H9 (cell line): ENCODE measurements around the gene ZNF687. TPM values are rescaled to one million over a fixed set of nuclear protein-coding genes. Genes with fewer than 3 reads are reported as not detected.

ENCODE experiments used
- DNase-seq: peaks from one replicate; pipeline ENCODE4 v3.0.0-alpha.2; 2017
- H2AFZ ChIP-seq: one replicate; pipeline ENCODE4 v1.6.1; 2013; ENCODE audit warnings: mild to moderate bottlenecking, low read length, control low read depth, moderate library complexity
- H2AK5ac ChIP-seq: 2 replicates; pipeline ENCODE4 v1.6.1; 2013; ENCODE audit warnings: low read length, control low read depth, mixed read lengths; ENCODE audit not compliant: insufficient read length
- H2BK120ac ChIP-seq: one replicate; pipeline ENCODE4 v1.6.1; 2013; ENCODE audit warnings: low read depth, mild to moderate bottlenecking, low read length, control low read depth, inconsistent platforms; ENCODE audit not compliant: poor library complexity, severe bottlenecking
- H2BK12ac ChIP-seq: 2 replicates; pipeline ENCODE4 v1.6.1; 2013; ENCODE audit warnings: low read length, control low read depth, mixed read lengths, low read depth; ENCODE audit not compliant: insufficient read length
- H2BK15ac ChIP-seq: 2 replicates; pipeline ENCODE4 v1.6.1; 2013; ENCODE audit warnings: low read depth, low read length, control low read depth
- H2BK20ac ChIP-seq: one replicate; pipeline ENCODE4 v1.6.1; 2013; ENCODE audit warnings: low read depth, mild to moderate bottlenecking, low read length, control low read depth, inconsistent platforms; ENCODE audit not compliant: poor library complexity, severe bottlenecking
- H2BK5ac ChIP-seq: 2 replicates; pipeline ENCODE4 v1.6.1; 2013; ENCODE audit warnings: low read length, control low read depth, mixed read lengths; ENCODE audit not compliant: insufficient read length
- H3K14ac ChIP-seq: 2 replicates; pipeline ENCODE4 v1.6.1; 2013; ENCODE audit warnings: low read length, control low read depth; ENCODE audit not compliant: insufficient read depth
- H3K18ac ChIP-seq: 2 replicates; pipeline ENCODE4 v1.6.1; 2013; ENCODE audit warnings: low read depth, mild to moderate bottlenecking, mixed read lengths, low read length, control low read depth; ENCODE audit not compliant: insufficient read length
- H3K23ac ChIP-seq: 2 replicates; pipeline ENCODE4 v1.6.1; 2013; ENCODE audit warnings: low read length, control low read depth, mixed read lengths, low read depth; ENCODE audit not compliant: insufficient read length
- H3K23me2 ChIP-seq: 2 replicates; pipeline ENCODE4 v1.6.1; 2013; ENCODE audit warnings: low read depth, mild to moderate bottlenecking, mixed read lengths, low read length, control low read depth; ENCODE audit not compliant: insufficient read length, poor library complexity, severe bottlenecking
- H3K27ac ChIP-seq: 2 replicates; pipeline ENCODE4 v1.5.1; 2013; ENCODE audit warnings: low read length, control low read depth, mixed read lengths, low read depth; ENCODE audit not compliant: insufficient read length
- H3K27me3 ChIP-seq: 2 replicates; pipeline ENCODE4 v1.6.1; 2013; ENCODE audit warnings: low read length, control low read depth, inconsistent platforms; ENCODE audit not compliant: insufficient read depth
- H3K4ac ChIP-seq: 2 replicates; pipeline ENCODE4 v1.6.1; 2013; ENCODE audit warnings: low read depth, mild to moderate bottlenecking, control low read depth, inconsistent platforms, low read length, moderate library complexity
- H3K4me1 ChIP-seq: 2 replicates; pipeline ENCODE4 v1.6.1; 2013; ENCODE audit warnings: low read length, control low read depth, inconsistent platforms; ENCODE audit not compliant: insufficient read depth
- H3K4me2 ChIP-seq: 2 replicates; pipeline ENCODE4 v1.6.1; 2013; ENCODE audit warnings: low read length, control low read depth, mixed read lengths; ENCODE audit not compliant: insufficient read length, insufficient read depth
- H3K56ac ChIP-seq: 2 replicates; pipeline ENCODE4 v1.6.1; 2013; ENCODE audit warnings: low read depth, mild to moderate bottlenecking, mixed read lengths, low read length, control low read depth; ENCODE audit not compliant: insufficient read length
- H3K79me1 ChIP-seq: 2 replicates; pipeline ENCODE4 v1.6.1; 2013; ENCODE audit warnings: low read depth, mild to moderate bottlenecking, moderate library complexity, low read length, control low read depth, inconsistent platforms; ENCODE audit not compliant: insufficient read depth, poor library complexity, severe bottlenecking
- H3K79me2 ChIP-seq: 2 replicates; pipeline ENCODE4 v1.6.1; 2013; ENCODE audit warnings: low read length, control low read depth, inconsistent platforms; ENCODE audit not compliant: insufficient read depth
- H3K9ac ChIP-seq: 2 replicates; pipeline ENCODE4 v1.6.1; 2013; ENCODE audit warnings: low read length, control low read depth, mixed read lengths; ENCODE audit not compliant: insufficient read length; ENCODE audit errors: extremely low read depth
- H3K9me3 ChIP-seq: one replicate; pipeline ENCODE4 v1.6.1; 2013; ENCODE audit warnings: low read depth, low read length, inconsistent platforms; ENCODE audit not compliant: control insufficient read depth
- H3T11ph ChIP-seq: one replicate; pipeline ENCODE4 v1.6.1; 2013; ENCODE audit warnings: mild to moderate bottlenecking, low read length, control low read depth, inconsistent platforms
- H4K20me1 ChIP-seq: one replicate; pipeline ENCODE4 v1.6.1; 2013; ENCODE audit not compliant: control insufficient read depth, insufficient read length, insufficient read depth
- H4K5ac ChIP-seq: 2 replicates; pipeline ENCODE4 v1.6.1; 2013; ENCODE audit warnings: low read depth, mild to moderate bottlenecking, mixed read lengths, low read length, control low read depth; ENCODE audit not compliant: insufficient read length
- H4K8ac ChIP-seq: replicated peaks from 2 replicates; pipeline ENCODE4 v1.6.1; 2013; ENCODE audit warnings: low read length, control low read depth, mixed read lengths, low read depth; ENCODE audit not compliant: insufficient read length
- H4K91ac ChIP-seq: 2 replicates; pipeline ENCODE4 v1.6.1; 2013; ENCODE audit warnings: low read depth, mild to moderate bottlenecking, moderate library complexity, mixed read lengths, low read length, control low read depth; ENCODE audit not compliant: insufficient read length
- H3K27ac Mint-ChIP-seq, 3 experiments: 2 replicates in 2 of 3; 3 replicates in 1 of 3; pipeline ENCODE4 v1.8.0; 2020 to 2021; ENCODE audit warnings: mixed read lengths in 3 of 3, mild to moderate bottlenecking in 1 of 3, moderate library complexity in 1 of 3
- H3K27me3 Mint-ChIP-seq: 2 replicates; pipeline ENCODE4 v1.8.0; 2021; ENCODE audit warnings: low read depth, mild to moderate bottlenecking, moderate library complexity, mixed read lengths
- H3K36me3 Mint-ChIP-seq, 3 experiments: 2 replicates in 2 of 3; 3 replicates in 1 of 3; pipeline ENCODE4 v1.8.0; 2020 to 2021; ENCODE audit warnings: low read depth in 3 of 3, mixed read lengths in 3 of 3; ENCODE audit not compliant: insufficient read depth in 1 of 3
- H3K4me1 Mint-ChIP-seq, 2 experiments: 2 replicates each; pipeline ENCODE4 v1.8.0; 2020; ENCODE audit warnings: mixed read lengths in 2 of 2
- H3K4me3 Mint-ChIP-seq, 2 experiments: 2 replicates in 1 of 2; 3 replicates in 1 of 2; pipeline ENCODE4 v1.8.0; 2020 to 2021; ENCODE audit warnings: mild to moderate bottlenecking in 2 of 2, mixed read lengths in 2 of 2, moderate library complexity in 1 of 2
- H3K9me3 Mint-ChIP-seq, 2 experiments: 2 replicates in 1 of 2; 3 replicates in 1 of 2; pipeline ENCODE4 v1.8.0; 2020; ENCODE audit warnings: mild to moderate bottlenecking in 2 of 2, mixed read lengths in 2 of 2, moderate library complexity in 1 of 2
- WGBS: extraction: QIAGEN DNeasy Blood & Tissue Kit; methylation state at CpG from one replicate; pipeline ENCODE4 v1.1.7; 2013; ENCODE audit warnings: missing lambda C conversion rate, low lambda C conversion rate, mixed read lengths; ENCODE audit not compliant: insufficient read length; ENCODE audit errors: extremely low coverage; 5-methylcytosine and 5-hydroxymethylcytosine counted together
- total RNA-seq: library from RNA; stranded (reverse); gene quantifications from 2 replicates; pipeline ENCODE4 v1.2.1, GENCODE V29; 2021
- TF ChIP-seq, protein P1 (sequence below): fragments of 200-600 bp; sonication (generic); conservative IDR thresholded peaks from 3 replicates; pipeline ENCODE4 v1.8.0; 2021; ENCODE audit warnings: antibody characterized with exemption, mild to moderate bottlenecking

The ZNF687 gene
- total RNA-seq, 1 experiment from 2014 or later: 58.2 TPM

DNA sequence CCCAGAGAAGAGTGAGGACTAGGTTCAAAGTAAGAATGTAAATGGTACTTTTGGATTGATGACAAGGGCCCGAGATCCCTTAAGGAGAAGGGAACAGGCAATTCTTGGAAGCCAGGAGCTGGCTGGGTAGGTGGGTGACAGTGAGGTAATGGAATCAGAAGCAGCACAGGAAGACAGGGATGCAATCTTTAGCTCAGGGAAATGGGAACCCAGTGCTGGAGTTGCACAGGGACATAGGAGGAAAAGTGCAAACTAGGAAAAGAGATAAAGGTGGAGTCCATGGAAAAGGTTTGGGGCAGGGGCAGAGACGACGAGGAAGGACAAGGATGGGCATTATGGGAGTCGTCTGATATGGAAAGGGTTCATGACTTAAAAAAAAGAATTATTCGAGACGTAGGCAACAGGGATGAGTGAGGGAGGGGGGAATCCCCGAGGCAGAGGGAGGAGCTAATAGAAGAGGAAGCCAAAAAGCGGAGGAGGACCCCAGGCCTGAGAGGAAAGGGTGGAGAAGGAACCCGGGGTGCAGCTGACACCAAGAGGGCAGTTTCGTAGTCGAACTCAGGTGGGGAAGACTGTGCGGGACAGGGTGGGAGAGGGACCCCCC is 44.6 kb downstream of the ZNF687 start:
- TF ChIP-seq, protein P1, sequence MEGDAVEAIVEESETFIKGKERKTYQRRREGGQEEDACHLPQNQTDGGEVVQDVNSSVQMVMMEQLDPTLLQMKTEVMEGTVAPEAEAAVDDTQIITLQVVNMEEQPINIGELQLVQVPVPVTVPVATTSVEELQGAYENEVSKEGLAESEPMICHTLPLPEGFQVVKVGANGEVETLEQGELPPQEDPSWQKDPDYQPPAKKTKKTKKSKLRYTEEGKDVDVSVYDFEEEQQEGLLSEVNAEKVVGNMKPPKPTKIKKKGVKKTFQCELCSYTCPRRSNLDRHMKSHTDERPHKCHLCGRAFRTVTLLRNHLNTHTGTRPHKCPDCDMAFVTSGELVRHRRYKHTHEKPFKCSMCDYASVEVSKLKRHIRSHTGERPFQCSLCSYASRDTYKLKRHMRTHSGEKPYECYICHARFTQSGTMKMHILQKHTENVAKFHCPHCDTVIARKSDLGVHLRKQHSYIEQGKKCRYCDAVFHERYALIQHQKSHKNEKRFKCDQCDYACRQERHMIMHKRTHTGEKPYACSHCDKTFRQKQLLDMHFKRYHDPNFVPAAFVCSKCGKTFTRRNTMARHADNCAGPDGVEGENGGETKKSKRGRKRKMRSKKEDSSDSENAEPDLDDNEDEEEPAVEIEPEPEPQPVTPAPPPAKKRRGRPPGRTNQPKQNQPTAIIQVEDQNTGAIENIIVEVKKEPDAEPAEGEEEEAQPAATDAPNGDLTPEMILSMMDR: no peak
- WGBS: no CpG with 5 or more reads among the region's 12 CpGs

More for the DNA sequence above, 44.6 kb downstream of the ZNF687 start:
- Histone ChIP-seq H3K23ac (no peak overlapping the region), H4K91ac (no peak overlapping the region), H2BK5ac (no peak overlapping the region), H3K4me2 (peak overlapping the region; percentile 67), H3K23me2 (peaks cover 13% of the 10 kb centered on the region), H3K18ac (no peak overlapping the region), H3K14ac (no peak overlapping the region), H3K27me3 (no peaks in the 10 kb centered on the region), H3K4ac (no peak overlapping the region), H2BK20ac (no peak overlapping the region), H2BK120ac (no peak overlapping the region), H2BK12ac (no peak overlapping the region), H4K20me1 (no peaks in the 10 kb centered on the region), H4K8ac (no peak overlapping the region), H3K79me2 (no peaks in the 10 kb centered on the region), H2AK5ac (no peak overlapping the region), H2BK15ac (no peak overlapping the region), H3K79me1 (no peaks in the 10 kb centered on the region), H3K9ac (peak overlapping the region; percentile 33), H3K9me3 (no peaks in the 10 kb centered on the region), H3K56ac (no peak overlapping the region), H4K5ac (no peak overlapping the region), H3K27ac (no peak overlapping the region), H3T11ph (no peak overlapping the region), H2AFZ (no peak overlapping the region), H3K4me1 (no peaks in the 10 kb centered on the region; the same call in 1 of the 2 replicates)
- Mint-ChIP-seq H3K36me3 (peaks cover 8 to 34% (median 19%) of the 10 kb centered on the region in 3 experiments; a peak in 6 of 7 replicates), H3K27ac (peak overlapping the region; percentile 51 to 90 (median 64)), H3K27me3 (peaks cover 3% of the 10 kb centered on the region; the same call in 1 of the 2 replicates), H3K4me3 (peak overlapping the region; percentile 88 to 89), H3K4me1 (peaks cover 15% of the 10 kb centered on the region in 2 experiments), H3K9me3 (no peaks in the 10 kb centered on the region)
- no peak for DNase-seq
